Loucy (cell line): Measurements from ENCODE around the gene TMEM45B.

Experiments
- EZH2phosphoT487 ChIP-seq: fragments of 200-600 bp; IDR thresholded peaks from 2 replicates; pipeline ENCODE4 v1.6.1; 2018; ENCODE audit warnings: antibody characterized with exemption, mild to moderate bottlenecking, moderate library complexity, borderline replicate concordance
- TF ChIP-seq, protein P1 (sequence below): fragments of 200-600 bp; sonication (generic); conservative IDR thresholded peaks from 2 replicates; pipeline ENCODE4 v1.5.1; 2014; ENCODE audit warnings: mild to moderate bottlenecking, antibody characterized with exemption, low read length

GRCh38 chr11:129905402-129905801 is 89.8 kb downstream of the TMEM45B start:
- TF ChIP-seq, protein P1, sequence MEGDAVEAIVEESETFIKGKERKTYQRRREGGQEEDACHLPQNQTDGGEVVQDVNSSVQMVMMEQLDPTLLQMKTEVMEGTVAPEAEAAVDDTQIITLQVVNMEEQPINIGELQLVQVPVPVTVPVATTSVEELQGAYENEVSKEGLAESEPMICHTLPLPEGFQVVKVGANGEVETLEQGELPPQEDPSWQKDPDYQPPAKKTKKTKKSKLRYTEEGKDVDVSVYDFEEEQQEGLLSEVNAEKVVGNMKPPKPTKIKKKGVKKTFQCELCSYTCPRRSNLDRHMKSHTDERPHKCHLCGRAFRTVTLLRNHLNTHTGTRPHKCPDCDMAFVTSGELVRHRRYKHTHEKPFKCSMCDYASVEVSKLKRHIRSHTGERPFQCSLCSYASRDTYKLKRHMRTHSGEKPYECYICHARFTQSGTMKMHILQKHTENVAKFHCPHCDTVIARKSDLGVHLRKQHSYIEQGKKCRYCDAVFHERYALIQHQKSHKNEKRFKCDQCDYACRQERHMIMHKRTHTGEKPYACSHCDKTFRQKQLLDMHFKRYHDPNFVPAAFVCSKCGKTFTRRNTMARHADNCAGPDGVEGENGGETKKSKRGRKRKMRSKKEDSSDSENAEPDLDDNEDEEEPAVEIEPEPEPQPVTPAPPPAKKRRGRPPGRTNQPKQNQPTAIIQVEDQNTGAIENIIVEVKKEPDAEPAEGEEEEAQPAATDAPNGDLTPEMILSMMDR: no peak
- TF ChIP-seq EZH2phosphoT487: no peak
